Thymus (tissue), 11 donors: Measurements from ENCODE around the gene VWA3B. TPM values are rescaled to one million over a fixed set of nuclear protein-coding genes. Genes with fewer than 3 reads are reported as not detected.
"Not testable (repeated sequence)": the region's sequence is repeated elsewhere in the genome, so short reads cannot be mapped to it uniquely, and the experiment has no call there.

Source experiments
- DNase-seq, 9 donors: peaks; one replicate each; pipeline ENCODE4 v3.0.0-alpha.2; 2013; ENCODE audit warnings: low spot score in 9 of 9, low read depth in 6 of 9, missing footprints in 1 of 9
- H3K27ac ChIP-seq, 2 donors: one replicate each; pipeline ENCODE4 v1.5.1; 2013; ENCODE audit warnings: control low read depth in 1 of 2, low read depth in 1 of 2, low read length in 1 of 2, mild to moderate bottlenecking in 1 of 2, moderate library complexity in 1 of 2
- H3K27me3 ChIP-seq, 2 donors: one replicate each; pipeline ENCODE4 v1.5.1; 2013; ENCODE audit warnings: low read length in 1 of 2; ENCODE audit not compliant: control insufficient read depth in 2 of 2, insufficient read depth in 1 of 2
- H3K36me3 ChIP-seq, 2 donors: one replicate each; pipeline ENCODE4 v1.5.1; 2013; ENCODE audit warnings: low read length in 1 of 2, mild to moderate bottlenecking in 1 of 2, moderate library complexity in 1 of 2; ENCODE audit not compliant: control insufficient read depth in 2 of 2, insufficient read depth in 2 of 2
- H3K4me1 ChIP-seq, 2 donors: one replicate each; pipeline ENCODE4 v1.5.1; 2013; ENCODE audit warnings: low read length in 2 of 2; ENCODE audit not compliant: control insufficient read depth in 2 of 2, insufficient read depth in 2 of 2
- H3K4me3 ChIP-seq, 2 donors: one replicate each; pipeline ENCODE4 v1.5.1; 2013; ENCODE audit warnings: low read length in 2 of 2, control low read depth in 1 of 2, mild to moderate bottlenecking in 1 of 2
- H3K9me3 ChIP-seq, 2 donors: one replicate each; pipeline ENCODE4 v1.5.1; 2013; ENCODE audit warnings: low read length in 1 of 2, mild to moderate bottlenecking in 1 of 2; ENCODE audit not compliant: control insufficient read depth in 2 of 2, insufficient read depth in 1 of 2
- WGBS: extraction: QIAGEN DNeasy Blood & Tissue Kit; methylation state at CpG from one replicate; pipeline ENCODE4 v1.1.7; 2013; 5-methylcytosine and 5-hydroxymethylcytosine counted together
- polyA plus RNA-seq: library from polyadenylated mRNA; stranded (reverse); fragments of 200-250 nt; gene quantifications from one replicate; pipeline ENCODE4 v1.2.3, GENCODE V29; 2013
- total RNA-seq: library from RNA; stranded (reverse); fragments of 120-200 nt; gene quantifications from one replicate; pipeline ENCODE4 v1.2.4, GENCODE V29; 2013
- donor health status: healthy.

VWA3B gene
- total and polyA plus RNA-seq, 2 donors: 0.30 to 3.2 TPM

GRCh38 chr2:98258906-98259305 is 171.9 kb downstream of the VWA3B start:
- Histone ChIP-seq H3K27me3 (no peaks in the 10 kb centered on the region), H3K36me3 (no peaks in the 10 kb centered on the region), H3K4me3 (no peak overlapping the region), H3K9me3 (no peaks in the 10 kb centered on the region), H3K27ac (no peak overlapping the region), H3K4me1 (no peaks in the 10 kb centered on the region)
- DNase-seq: no peak

GRCh38 chr2:98263362-98263761 is 176.4 kb downstream of the VWA3B start:
- H3K36me3 ChIP-seq: no peaks in the 10 kb centered on the region
- no peak for DNase-seq
- H3K4me3 ChIP-seq: no peak overlapping the region
- H3K27ac ChIP-seq: no peak overlapping the region
- H3K9me3 ChIP-seq: no peaks in the 10 kb centered on the region
- H3K4me1 ChIP-seq: no peaks in the 10 kb centered on the region
- WGBS: 90% methylated on average over 1 of the region's 1 CpG
- H3K27me3 ChIP-seq: no peaks in the 10 kb centered on the region

- not testable (repeated sequence) for H3K4me1 ChIP-seq, H3K36me3 ChIP-seq, H3K27me3 ChIP-seq, H3K9me3 ChIP-seq, H3K4me3 ChIP-seq, DNase-seq, H3K27ac ChIP-seq
Measured at GRCh38 chr2:98268225-98268624, 181.3 kb downstream of the VWA3B start.

GRCh38 chr2:98269274-98269673 is 182.3 kb downstream of the VWA3B start:
- peak in 6 of 9 donors; percentile 5 to 49 (median 20) for DNase-seq
- Histone ChIP-seq H3K27ac (no peak overlapping the region), H3K4me1 (no peaks in the 10 kb centered on the region), H3K36me3 (no peaks in the 10 kb centered on the region), H3K4me3 (no peak overlapping the region), H3K27me3 (no peaks in the 10 kb centered on the region), H3K9me3 (no peaks in the 10 kb centered on the region)
- 36% methylated on average over 2 of the region's 2 CpGs for WGBS

- H3K27ac ChIP-seq: no peak overlapping the region
- no peaks in the 10 kb centered on the region for H3K36me3 ChIP-seq
- H3K9me3 ChIP-seq: no peaks in the 10 kb centered on the region
- WGBS: 95% methylated on average over 2 of the region's 2 CpGs
- no peaks in the 10 kb centered on the region for H3K27me3 ChIP-seq
- no peak overlapping the region for H3K4me3 ChIP-seq
- no peaks in the 10 kb centered on the region for H3K4me1 ChIP-seq
- DNase-seq: no peak
Measured at GRCh38 chr2:98269830-98270229, 182.9 kb downstream of the VWA3B start.

- Histone ChIP-seq H3K9me3 (no peaks in the 10 kb centered on the region), H3K27me3 (peaks cover 0 to 16% of the 10 kb centered on the region in 2 donors), H3K4me1 (no peaks in the 10 kb centered on the region), H3K27ac (no peak overlapping the region), H3K4me3 (no peak overlapping the region), H3K36me3 (no peaks in the 10 kb centered on the region)
- no peak for DNase-seq
- 88% methylated on average over 9 of the region's 9 CpGs for WGBS
Measured at GRCh38 chr2:98277162-98277859, 190.3 kb downstream of the VWA3B start.

- H3K27me3 ChIP-seq: peaks cover 0 to 16% of the 10 kb centered on the region in 2 donors
- no peak overlapping the region for H3K4me3 ChIP-seq
- H3K9me3 ChIP-seq: no peaks in the 10 kb centered on the region
- H3K27ac ChIP-seq: no peak overlapping the region
- no peak for DNase-seq
- no peaks in the 10 kb centered on the region for H3K36me3 ChIP-seq
- no peaks in the 10 kb centered on the region for H3K4me1 ChIP-seq
- WGBS: 94% methylated on average over 7 of the region's 7 CpGs
Measured at GRCh38 chr2:98278074-98278473, 191.1 kb downstream of the VWA3B start.

- 59% methylated on average over 18 of the region's 18 CpGs for WGBS
- Histone ChIP-seq H3K4me1 (no peaks in the 10 kb centered on the region), H3K27ac (no peak overlapping the region), H3K36me3 (no peaks in the 10 kb centered on the region), H3K27me3 (peaks cover 0 to 16% of the 10 kb centered on the region in 2 donors), H3K9me3 (no peaks in the 10 kb centered on the region), H3K4me3 (no peak overlapping the region)
- no peak for DNase-seq
Measured at GRCh38 chr2:98280376-98281102, 193.6 kb downstream of the VWA3B start.

- H3K36me3 ChIP-seq: no peaks in the 10 kb centered on the region
- H3K27ac ChIP-seq: no peak overlapping the region
- H3K4me3 ChIP-seq: no peak overlapping the region
- no peaks in the 10 kb centered on the region for H3K4me1 ChIP-seq
- DNase-seq: no peak
- no peaks in the 10 kb centered on the region for H3K9me3 ChIP-seq
- WGBS: 95% methylated on average over 6 of the region's 6 CpGs
- H3K27me3 ChIP-seq: peaks cover 0 to 16% of the 10 kb centered on the region in 2 donors
Measured at GRCh38 chr2:98281607-98282006, 194.6 kb downstream of the VWA3B start.
